B cell (primary cell): ENCODE data around the gene OR12D2. TPM values are rescaled to one million over a fixed set of nuclear protein-coding genes. Genes with fewer than 3 reads are reported as not detected.

Experiments used
- ATAC-seq: fragments of 200-7000 bp; cut with Tn5 transposase; one replicate; pipeline ENCODE4 v1.10.0; 2021; ENCODE audit warnings: low read depth, mild to moderate bottlenecking, moderate number of reproducible peaks, moderate library complexity
- CTCF ChIA-PET: fragments of 350-600 bp; sonication (Branson Sonifier 250); formaldehyde crosslinking; loops from one replicate; lab custom pipeline; 2021; ENCODE audit warnings: antibody characterized with exemption, inconsistent platforms; lab: Charles Lee
- POLR2A ChIA-PET: fragments of 350-600 bp; sonication (Branson Sonifier 250); formaldehyde crosslinking; loops from one replicate; lab custom pipeline; 2021; ENCODE audit warnings: antibody characterized with exemption; lab: Charles Lee
- DNase-seq: peaks from one replicate; pipeline ENCODE4 v3.0.0; 2013
- H2AFZ ChIP-seq: 2 replicates; pipeline ENCODE4 v1.6.1; 2012; ENCODE audit warnings: mild to moderate bottlenecking, low read depth, low read length; ENCODE audit not compliant: insufficient read depth, poor library complexity, severe bottlenecking
- H3K27ac ChIP-seq, 2 donors: 1 replicate in 1 of 2; 2 replicates in 1 of 2; pipeline ENCODE4 v1.5.1; 2012 to 2013; ENCODE audit warnings: low read length in 2 of 2, mild to moderate bottlenecking in 2 of 2, moderate library complexity in 1 of 2
- H3K27me3 ChIP-seq, 4 experiments: fragments of 200-600 bp in 1 of 4; sonication (generic) in 1 of 4; replicated peaks in 1 of 4; 1 replicate in 2 of 4; 2 replicates in 2 of 4; pipeline versions ENCODE4 v1.6.1 to v1.7.0; 2013 to 2016; ENCODE audit warnings: low read length in 3 of 4, mild to moderate bottlenecking in 2 of 4, mixed read lengths in 1 of 4, moderate library complexity in 1 of 4; ENCODE audit not compliant: insufficient read depth in 4 of 4, control insufficient read depth in 3 of 4; ENCODE audit errors: control extremely low read depth in 1 of 4
- H3K36me3 ChIP-seq, 2 experiments: replicated peaks in 1 of 2; 1 replicate in 1 of 2; 2 replicates in 1 of 2; pipeline versions ENCODE4 v1.6.1 to v1.7.1; 2013; ENCODE audit warnings: low read length in 1 of 2; ENCODE audit not compliant: insufficient read depth in 2 of 2, control insufficient read depth in 1 of 2; ENCODE audit errors: control extremely low read depth in 1 of 2, extremely low read depth in 1 of 2
- H3K4me1 ChIP-seq, 2 donors: fragments of 200-600 bp in 1 of 2; sonication (generic) in 1 of 2; 1 replicate in 1 of 2; 2 replicates in 1 of 2; pipeline versions ENCODE4 v1.5.1 to v1.6.1; 2013 to 2017; ENCODE audit warnings: low read length in 2 of 2; ENCODE audit not compliant: control insufficient read depth in 2 of 2, insufficient read depth in 2 of 2
- H3K4me2 ChIP-seq: replicated peaks from 2 replicates; pipeline ENCODE3; 2012; ENCODE audit warnings: mild to moderate bottlenecking, low read depth, low read length; ENCODE audit not compliant: poor library complexity, severe bottlenecking
- H3K4me3 ChIP-seq, 5 experiments: fragments of 200-600 bp in 1 of 5; sonication (generic) in 1 of 5; 1 replicate in 3 of 5; 2 replicates in 2 of 5; pipeline versions ENCODE4 v1.5.1 to v1.7.0; 2011 to 2016; ENCODE audit warnings: low read length in 4 of 5, mild to moderate bottlenecking in 4 of 5, low read depth in 2 of 5, control low read depth in 1 of 5, moderate library complexity in 1 of 5; ENCODE audit not compliant: insufficient read depth in 1 of 5; ENCODE audit errors: control extremely low read depth in 1 of 5, extremely low read depth in 1 of 5
- H3K79me2 ChIP-seq: fragments of 200-600 bp; sonication (generic); one replicate; pipeline ENCODE4 v1.6.0; 2016; ENCODE audit warnings: low read length; ENCODE audit not compliant: control insufficient read depth, insufficient read depth
- H3K9ac ChIP-seq: fragments of 200-600 bp; sonication (generic); 2 replicates; pipeline ENCODE4 v1.6.1; 2017; ENCODE audit warnings: mild to moderate bottlenecking, low read length, moderate library complexity
- H3K9me3 ChIP-seq, 3 donors: one replicate each; pipeline versions ENCODE4 v1.6.1 to v1.7.1; 2013; ENCODE audit warnings: low read length in 2 of 3; ENCODE audit not compliant: control insufficient read depth in 2 of 3, insufficient read depth in 1 of 3; ENCODE audit errors: control extremely low read depth in 1 of 3
- H4K20me1 ChIP-seq: 2 replicates; pipeline ENCODE4 v1.6.0; 2012; ENCODE audit warnings: mild to moderate bottlenecking, low read length; ENCODE audit not compliant: insufficient read depth, control insufficient read depth, poor library complexity, severe bottlenecking
- H3K27ac Mint-ChIP-seq: one replicate; pipeline ENCODE4 v1.8.0; 2021; ENCODE audit warnings: mixed read lengths
- H3K27me3 Mint-ChIP-seq: one replicate; pipeline ENCODE4 v1.8.0; 2021; ENCODE audit warnings: mixed read lengths
- H3K4me1 Mint-ChIP-seq: one replicate; pipeline ENCODE4 v1.8.0; 2021; ENCODE audit warnings: mixed read lengths
- H3K4me3 Mint-ChIP-seq: one replicate; pipeline ENCODE4 v1.8.0; 2021; ENCODE audit warnings: mixed read lengths
- H3K9me3 Mint-ChIP-seq: one replicate; pipeline ENCODE4 v1.8.0; 2022; ENCODE audit warnings: mixed read lengths; ENCODE audit not compliant: insufficient read depth
- EZH2 ChIP-seq: IDR thresholded peaks from 2 replicates; pipeline ENCODE4 v1.6.1; 2012; ENCODE audit warnings: borderline replicate concordance, low read depth, mild to moderate bottlenecking, moderate library complexity, low read length; ENCODE audit not compliant: insufficient read depth, poor library complexity, severe bottlenecking
- WGBS: methylation state at CpG from one replicate; pipeline ENCODE4 v1.1.5; 2013; ENCODE audit warnings: missing lambda C conversion rate; ENCODE audit not compliant: insufficient coverage; 5-methylcytosine and 5-hydroxymethylcytosine counted together
- intact Hi-C: fragments of 100-400 bp; cut with micrococcal nuclease; formaldehyde crosslinking; loops from one replicate; pipeline ENCODE4 v1.10.0; 2022
- polyA plus RNA-seq: library from polyadenylated mRNA; depleted of rRNA; stranded (reverse); fragments of >200 nt; gene quantifications from 2 replicates; pipeline ENCODE4 v1.2.3, GENCODE V29; 2012
- total RNA-seq, 2 donors: library from RNA; stranded (reverse); fragments of 120-200 nt in 1 of 2; gene quantifications; 1 replicate in 1 of 2; 2 replicates in 1 of 2; pipeline versions ENCODE4 v1.2.3 to v1.2.4, GENCODE V29; 2013 to 2022
- TF ChIP-seq, protein P1 (sequence below): fragments of 200-600 bp; IDR thresholded peaks from one replicate; pipeline ENCODE4 v1.8.0; 2022; ENCODE audit warnings: antibody characterized with exemption, mild to moderate bottlenecking

The OR12D2 gene
- total and polyA plus RNA-seq, 2 donors (not counting 1 experiment from before 2014, with no cell fraction given) = not detected

GRCh38 chr6:29399525-29399924 lies 4.1 kb downstream of the OR12D2 start:
- DNase-seq = no peak
- H3K4me1 ChIP-seq = no peaks in the 10 kb centered on the region
- Mint-ChIP-seq H3K4me3 (no peak overlapping the region), H3K27me3 (peaks cover 25% of the 10 kb centered on the region), H3K4me1 (no peaks in the 10 kb centered on the region), H3K27ac (no peak overlapping the region), H3K9me3 (no peaks in the 10 kb centered on the region)
- H4K20me1 ChIP-seq = no peaks in the 10 kb centered on the region
- no peak for ATAC-seq
- TF ChIP-seq, protein P1, sequence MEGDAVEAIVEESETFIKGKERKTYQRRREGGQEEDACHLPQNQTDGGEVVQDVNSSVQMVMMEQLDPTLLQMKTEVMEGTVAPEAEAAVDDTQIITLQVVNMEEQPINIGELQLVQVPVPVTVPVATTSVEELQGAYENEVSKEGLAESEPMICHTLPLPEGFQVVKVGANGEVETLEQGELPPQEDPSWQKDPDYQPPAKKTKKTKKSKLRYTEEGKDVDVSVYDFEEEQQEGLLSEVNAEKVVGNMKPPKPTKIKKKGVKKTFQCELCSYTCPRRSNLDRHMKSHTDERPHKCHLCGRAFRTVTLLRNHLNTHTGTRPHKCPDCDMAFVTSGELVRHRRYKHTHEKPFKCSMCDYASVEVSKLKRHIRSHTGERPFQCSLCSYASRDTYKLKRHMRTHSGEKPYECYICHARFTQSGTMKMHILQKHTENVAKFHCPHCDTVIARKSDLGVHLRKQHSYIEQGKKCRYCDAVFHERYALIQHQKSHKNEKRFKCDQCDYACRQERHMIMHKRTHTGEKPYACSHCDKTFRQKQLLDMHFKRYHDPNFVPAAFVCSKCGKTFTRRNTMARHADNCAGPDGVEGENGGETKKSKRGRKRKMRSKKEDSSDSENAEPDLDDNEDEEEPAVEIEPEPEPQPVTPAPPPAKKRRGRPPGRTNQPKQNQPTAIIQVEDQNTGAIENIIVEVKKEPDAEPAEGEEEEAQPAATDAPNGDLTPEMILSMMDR = no peak
- TF ChIP-seq EZH2 = no peak
- intact Hi-C loops = no loop called here
- POLR2A ChIA-PET = no interaction called here
- no peaks in the 10 kb centered on the region for H3K36me3 ChIP-seq
- CTCF ChIA-PET = no interaction called here
- H3K9me3 ChIP-seq = no peaks in the 10 kb centered on the region
- no peak overlapping the region for H3K4me3 ChIP-seq
- no peaks in the 10 kb centered on the region for H3K79me2 ChIP-seq
- no peak overlapping the region for H3K27ac ChIP-seq
- H3K4me2 ChIP-seq = no peak overlapping the region
- H3K9ac ChIP-seq = no peak overlapping the region
- WGBS = no CpG with 5 or more reads among the region's 2 CpGs
- H2AFZ ChIP-seq = no peak overlapping the region
- H3K27me3 ChIP-seq = peaks cover 0 to 11% (median 0%) of the 10 kb centered on the region in 4 experiments

DNA sequence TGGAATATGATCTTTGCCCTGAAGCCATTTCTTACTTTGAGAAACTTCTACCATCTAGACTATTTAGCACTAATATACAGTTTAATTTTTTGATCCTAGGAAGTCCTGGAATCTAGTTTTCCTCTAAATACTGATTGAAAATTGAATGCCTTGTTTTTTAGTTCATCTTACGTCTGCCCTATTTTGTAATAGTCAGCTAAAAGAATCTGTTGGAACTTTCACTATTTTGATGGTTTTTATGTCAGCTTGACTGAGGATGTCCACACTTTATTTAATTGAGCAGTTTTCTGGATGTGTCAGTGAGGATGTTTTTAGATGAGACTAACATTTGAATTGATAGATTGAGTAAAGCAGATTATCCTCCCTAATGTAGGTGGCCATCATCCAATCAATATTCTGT lies 8.4 kb downstream of the OR12D2 start:
- Mint-ChIP-seq H3K9me3 (peaks cover 2% of the 10 kb centered on the region), H3K4me3 (no peak overlapping the region), H3K27me3 (peaks cover 22% of the 10 kb centered on the region), H3K4me1 (no peaks in the 10 kb centered on the region), H3K27ac (no peak overlapping the region)
- no peak for TF ChIP-seq EZH2
- TF ChIP-seq, protein P1 = no peak
- Histone ChIP-seq H3K9me3 (no peaks in the 10 kb centered on the region), H4K20me1 (no peaks in the 10 kb centered on the region), H3K27ac (no peak overlapping the region), H3K9ac (no peak overlapping the region), H3K4me1 (no peaks in the 10 kb centered on the region), H3K4me3 (no peak overlapping the region), H3K27me3 (peaks cover 0 to 8% (median 0%) of the 10 kb centered on the region in 4 experiments), H3K36me3 (no peaks in the 10 kb centered on the region), H3K79me2 (no peaks in the 10 kb centered on the region), H2AFZ (no peak overlapping the region), H3K4me2 (no peak overlapping the region)
- ChIA-PET POLR2A (no interaction called here), CTCF (no interaction called here)
- intact Hi-C loops = no loop called here
- no peak for ATAC-seq
- WGBS = 80% methylated on average over 1 of the region's 1 CpG
- no peak for DNase-seq
